ENCODE results near the gene TGFBRAP1. TPM values are rescaled to one million over a fixed set of nuclear protein-coding genes. Genes with fewer than 3 reads are reported as not detected.
"Not testable (repeated sequence)": the region's sequence is repeated elsewhere in the genome, so short reads cannot be mapped to it uniquely, and the experiment has no call there.

The TGFBRAP1 gene
- total RNA-seq, 6 donors from 2014 or later: 18.6 to 25.7 (median 20.8) TPM

DNA sequence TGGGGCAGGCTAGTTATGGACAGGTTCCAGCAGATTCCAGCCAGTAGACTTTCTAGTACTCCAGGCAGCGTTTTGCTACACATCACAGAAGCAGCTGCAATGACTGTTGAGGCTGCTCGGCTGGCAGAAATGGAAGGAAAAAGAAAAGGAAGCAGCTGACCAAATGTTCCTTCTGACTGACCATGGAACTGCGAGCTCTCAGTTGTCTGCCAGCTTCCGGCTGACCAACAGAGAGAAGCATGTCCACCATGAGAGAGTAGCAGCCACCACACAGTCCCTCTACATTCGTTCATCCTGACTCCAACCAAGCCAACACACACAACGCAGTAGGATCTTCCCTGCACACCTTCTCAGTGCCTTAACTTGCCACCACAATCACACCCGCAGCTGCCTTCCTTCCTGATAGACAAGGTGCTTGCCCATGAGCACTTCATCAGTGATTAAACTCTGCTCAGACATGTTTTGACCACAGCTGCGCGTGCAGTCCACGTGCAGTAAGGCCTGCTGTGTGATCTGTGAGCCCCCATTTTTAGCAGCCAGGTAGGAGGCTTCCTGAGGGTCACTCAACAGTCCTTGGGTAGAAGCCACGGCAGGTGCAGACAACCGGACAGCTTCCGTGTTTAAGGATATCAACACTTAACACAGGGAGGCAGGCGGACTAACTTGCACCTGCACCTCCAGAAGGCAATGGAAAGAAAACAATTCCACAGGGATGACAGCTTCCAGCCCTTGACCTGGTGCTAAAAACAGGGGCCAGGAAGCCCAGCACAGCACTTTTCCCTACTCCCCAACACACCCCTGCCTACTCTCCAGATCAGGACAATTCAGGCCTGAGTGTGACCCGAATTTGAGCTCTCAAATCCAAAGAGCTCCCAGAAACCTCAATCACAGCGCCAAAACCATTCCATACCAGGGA lies 996 bp downstream of the TGFBRAP1 start:
- H3K9me3 ChIP-seq: no peaks in the 10 kb centered on the region
- no peaks in the 10 kb centered on the region for H3K27me3 ChIP-seq
- 16 to 31% methylated on average over 9 to 16 of the region's 16 CpGs for WGBS, 2 donors
- peak overlapping the region; percentile 73 to 94 (median 84) for H3K27ac ChIP-seq
- peaks cover 11 to 29% (median 21%) of the 10 kb centered on the region in 4 donors for H3K4me1 ChIP-seq
- TF ChIP-seq POLR2AphosphoS5 (IDR thresholded peaks at IDR 0.05) (no peak), POLR2A (IDR thresholded peaks at IDR 0.05) (peak in 1 of 4 donors; percentile 27)
- DNase-seq: peak in 1 of 2 donors; percentile 35
- H3K4me3 ChIP-seq: peak overlapping the region; percentile 56 to 84 (median 76)
- peak; percentile 31 to 39 for ATAC-seq (ENCODE audit: low FRiP score in 2 of 2)
- no peaks in the 10 kb centered on the region for H3K36me3 ChIP-seq

DNA sequence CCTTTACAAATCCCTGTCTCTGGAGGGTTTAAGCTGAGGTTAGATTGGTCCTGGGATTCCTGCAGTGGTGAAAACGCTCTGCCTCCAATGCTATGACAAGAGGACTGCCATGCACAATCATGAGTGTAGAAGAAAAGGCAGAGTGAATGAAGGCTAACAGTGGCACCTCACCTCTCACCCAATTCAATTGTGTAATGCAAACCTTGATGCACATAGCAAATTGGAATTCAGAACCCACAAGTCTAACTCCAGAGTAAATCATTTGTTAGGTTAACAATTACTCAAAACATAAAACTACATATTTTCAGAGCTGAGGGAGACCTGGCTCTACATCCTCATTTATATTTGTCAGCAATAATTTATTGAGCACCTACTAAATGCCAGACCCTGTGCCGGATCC lies 1.8 kb downstream of the TGFBRAP1 start:
- ATAC-seq (ENCODE audit: low FRiP score in 2 of 2): no peak
- TF ChIP-seq, protein P1, sequence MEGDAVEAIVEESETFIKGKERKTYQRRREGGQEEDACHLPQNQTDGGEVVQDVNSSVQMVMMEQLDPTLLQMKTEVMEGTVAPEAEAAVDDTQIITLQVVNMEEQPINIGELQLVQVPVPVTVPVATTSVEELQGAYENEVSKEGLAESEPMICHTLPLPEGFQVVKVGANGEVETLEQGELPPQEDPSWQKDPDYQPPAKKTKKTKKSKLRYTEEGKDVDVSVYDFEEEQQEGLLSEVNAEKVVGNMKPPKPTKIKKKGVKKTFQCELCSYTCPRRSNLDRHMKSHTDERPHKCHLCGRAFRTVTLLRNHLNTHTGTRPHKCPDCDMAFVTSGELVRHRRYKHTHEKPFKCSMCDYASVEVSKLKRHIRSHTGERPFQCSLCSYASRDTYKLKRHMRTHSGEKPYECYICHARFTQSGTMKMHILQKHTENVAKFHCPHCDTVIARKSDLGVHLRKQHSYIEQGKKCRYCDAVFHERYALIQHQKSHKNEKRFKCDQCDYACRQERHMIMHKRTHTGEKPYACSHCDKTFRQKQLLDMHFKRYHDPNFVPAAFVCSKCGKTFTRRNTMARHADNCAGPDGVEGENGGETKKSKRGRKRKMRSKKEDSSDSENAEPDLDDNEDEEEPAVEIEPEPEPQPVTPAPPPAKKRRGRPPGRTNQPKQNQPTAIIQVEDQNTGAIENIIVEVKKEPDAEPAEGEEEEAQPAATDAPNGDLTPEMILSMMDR (IDR thresholded peaks at IDR 0.05): no peak
- no peak for TF ChIP-seq EP300 (IDR thresholded peaks at IDR 0.05)
- no peak for TF ChIP-seq POLR2AphosphoS5 (IDR thresholded peaks at IDR 0.05)
- TF ChIP-seq POLR2A (IDR thresholded peaks at IDR 0.05): no peak
- H3K4me3 ChIP-seq: no peak overlapping the region
- H3K36me3 ChIP-seq: no peaks in the 10 kb centered on the region
- no peak for DNase-seq
- no peak overlapping the region for H3K27ac ChIP-seq
- 79 to 91% methylated on average over 2 of the region's 2 CpGs for WGBS, 2 donors
- H3K9me3 ChIP-seq: no peaks in the 10 kb centered on the region
- peaks cover 11 to 29% (median 21%) of the 10 kb centered on the region in 4 donors for H3K4me1 ChIP-seq
- no peaks in the 10 kb centered on the region for H3K27me3 ChIP-seq

DNA sequence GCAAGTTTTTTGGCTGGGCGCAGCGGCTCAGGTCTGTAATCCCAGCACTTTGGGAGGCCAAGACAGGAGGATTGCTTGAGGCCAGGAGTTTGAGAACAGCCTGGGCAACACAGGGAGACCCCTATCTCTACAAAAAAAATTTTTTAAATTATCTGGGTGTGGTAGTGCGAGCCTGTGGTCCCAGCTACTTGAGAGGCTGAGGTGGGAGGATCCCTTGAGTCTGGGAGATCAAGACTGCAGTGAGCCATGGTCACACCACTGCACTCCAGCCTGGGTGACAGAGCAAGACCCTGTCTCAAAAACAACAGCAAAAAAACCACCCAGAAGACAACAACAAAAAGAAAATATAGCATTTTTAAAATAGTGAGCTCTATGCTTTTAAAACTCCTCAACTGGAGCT lies 2.3 kb downstream of the TGFBRAP1 start:
- not testable (repeated sequence) for H3K4me3 ChIP-seq; H3K27me3 ChIP-seq; H3K27ac ChIP-seq; H3K9me3 ChIP-seq; ATAC-seq (ENCODE audit: low FRiP score in 2 of 2); H3K36me3 ChIP-seq; DNase-seq
- peaks cover 11 to 29% (median 21%) of the 10 kb centered on the region in 4 donors for H3K4me1 ChIP-seq
- 82 to 98% methylated on average over 3 of the region's 3 CpGs for WGBS, 2 donors

DNA sequence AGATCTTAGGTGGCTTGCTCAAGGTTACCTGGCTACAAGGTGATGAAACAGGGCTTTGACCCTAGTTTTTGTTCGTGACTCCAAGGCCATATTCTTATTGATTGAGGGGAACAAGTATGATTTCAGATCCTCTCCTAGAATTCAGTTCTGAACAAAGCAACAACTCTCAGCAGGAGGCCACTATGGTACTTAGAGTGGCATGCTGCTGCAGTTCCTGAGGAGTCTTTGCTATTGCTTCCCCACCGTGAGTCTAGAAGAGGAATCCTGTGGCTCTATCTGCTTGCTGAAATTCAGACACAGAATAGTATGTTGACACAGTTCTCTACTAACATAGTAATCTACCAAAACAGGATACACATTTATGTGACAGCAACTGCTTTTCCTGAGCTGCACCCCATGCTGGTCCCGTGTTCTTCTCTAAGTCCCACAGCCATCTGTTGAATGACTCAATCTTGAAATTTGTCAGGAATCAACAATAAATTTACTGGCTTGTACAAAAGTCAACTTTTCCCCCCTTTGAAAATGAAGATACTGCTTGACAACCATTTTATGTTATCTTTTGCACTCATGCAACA lies 4.1 kb downstream of the TGFBRAP1 start:
- ATAC-seq (ENCODE audit: low FRiP score in 2 of 2): no peak
- Histone ChIP-seq H3K4me3 (no peak overlapping the region), H3K27ac (no peak overlapping the region), H3K36me3 (no peaks in the 10 kb centered on the region), H3K4me1 (peaks cover 15 to 33% (median 20%) of the 10 kb centered on the region in 4 donors), H3K27me3 (no peaks in the 10 kb centered on the region), H3K9me3 (no peaks in the 10 kb centered on the region)
- DNase-seq: no peak
- TF ChIP-seq POLR2AphosphoS5 (IDR thresholded peaks at IDR 0.05): no peak
- TF ChIP-seq POLR2A (IDR thresholded peaks at IDR 0.05): no peak
- TF ChIP-seq, protein P1 (IDR thresholded peaks at IDR 0.05): no peak
- TF ChIP-seq EP300 (IDR thresholded peaks at IDR 0.05): no peak
- WGBS, 2 donors: 58 to 85% methylated on average over 3 of the region's 3 CpGs

DNA sequence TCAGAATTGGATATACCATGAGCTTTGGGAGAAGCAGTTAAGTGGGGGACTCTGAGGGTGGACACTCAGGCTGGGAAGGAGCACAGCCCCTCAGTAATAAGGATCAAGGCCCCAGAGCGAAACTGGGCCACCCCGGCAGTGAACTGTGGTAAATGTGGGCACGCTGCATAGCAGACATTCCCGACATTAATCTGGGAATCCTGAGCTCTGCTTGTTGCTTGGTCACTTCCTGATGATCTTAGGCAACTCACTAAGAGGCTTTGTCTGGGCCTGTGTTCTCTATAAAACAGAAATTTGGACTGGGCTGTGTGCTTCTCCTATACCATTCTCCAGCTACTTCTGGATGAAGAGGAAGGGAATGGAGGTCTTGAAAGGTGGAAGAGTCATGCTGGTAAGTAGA lies 4.8 kb downstream of the TGFBRAP1 start:
- WGBS, 2 donors: 69 to 77% methylated on average over 4 of the region's 4 CpGs
- Histone ChIP-seq H3K27me3 (no peaks in the 10 kb centered on the region), H3K9me3 (no peaks in the 10 kb centered on the region), H3K36me3 (no peaks in the 10 kb centered on the region), H3K27ac (no peak overlapping the region), H3K4me3 (no peak overlapping the region), H3K4me1 (peaks cover 12 to 32% (median 16%) of the 10 kb centered on the region in 4 donors)
- no peak for ATAC-seq (ENCODE audit: low FRiP score in 2 of 2)
- no peak for DNase-seq
- TF ChIP-seq, protein P1 (IDR thresholded peaks at IDR 0.05): no peak
- no peak for TF ChIP-seq EP300 (IDR thresholded peaks at IDR 0.05)
- TF ChIP-seq POLR2A (IDR thresholded peaks at IDR 0.05): no peak
- no peak for TF ChIP-seq POLR2AphosphoS5 (IDR thresholded peaks at IDR 0.05)
